Neural crest cell (in vitro differentiated cells): ENCODE data around the gene HGS. TPM values are rescaled to one million over a fixed set of nuclear protein-coding genes. Genes with fewer than 3 reads are reported as not detected.

Experiments
- DNase-seq: peaks from one replicate; pipeline ENCODE4 v3.0.0; 2021; ENCODE audit warnings: low read depth, mixed read lengths, low spot score
- H3K27ac Mint-ChIP-seq: one replicate; pipeline ENCODE4 v1.8.0; 2021; ENCODE audit warnings: mild to moderate bottlenecking, mixed read lengths; ENCODE audit not compliant: unreplicated experiment
- H3K27me3 Mint-ChIP-seq: 2 replicates; pipeline ENCODE4 v1.8.0; 2021; ENCODE audit warnings: low read depth, mild to moderate bottlenecking, mixed read lengths
- H3K36me3 Mint-ChIP-seq: 2 replicates; pipeline ENCODE4 v1.8.0; 2021; ENCODE audit warnings: low read depth, mild to moderate bottlenecking, mixed read lengths
- H3K4me1 Mint-ChIP-seq: 2 replicates; pipeline ENCODE4 v1.8.0; 2021; ENCODE audit warnings: mixed read lengths
- H3K4me3 Mint-ChIP-seq: one replicate; pipeline ENCODE4 v1.8.0; 2021; ENCODE audit warnings: mild to moderate bottlenecking, mixed read lengths
- H3K9me3 Mint-ChIP-seq: 2 replicates; pipeline ENCODE4 v1.8.0; 2021; ENCODE audit warnings: mixed read lengths
- long read RNA-seq: library from polyadenylated mRNA; unstranded; transcript quantifications from one replicate; pipeline ENCODE4 v2.0.0, GENCODE V29; 2020
- total RNA-seq: library from RNA; stranded (reverse); gene quantifications from 2 replicates; pipeline ENCODE4 v1.2.1, GENCODE V29; 2021
- TF ChIP-seq, protein P1 (sequence below): fragments of 200-600 bp; sonication (generic); conservative IDR thresholded peaks from 2 replicates; pipeline ENCODE4 v1.5.0; 2021; ENCODE audit warnings: antibody characterized with exemption, mild to moderate bottlenecking

Gene HGS, protein sequence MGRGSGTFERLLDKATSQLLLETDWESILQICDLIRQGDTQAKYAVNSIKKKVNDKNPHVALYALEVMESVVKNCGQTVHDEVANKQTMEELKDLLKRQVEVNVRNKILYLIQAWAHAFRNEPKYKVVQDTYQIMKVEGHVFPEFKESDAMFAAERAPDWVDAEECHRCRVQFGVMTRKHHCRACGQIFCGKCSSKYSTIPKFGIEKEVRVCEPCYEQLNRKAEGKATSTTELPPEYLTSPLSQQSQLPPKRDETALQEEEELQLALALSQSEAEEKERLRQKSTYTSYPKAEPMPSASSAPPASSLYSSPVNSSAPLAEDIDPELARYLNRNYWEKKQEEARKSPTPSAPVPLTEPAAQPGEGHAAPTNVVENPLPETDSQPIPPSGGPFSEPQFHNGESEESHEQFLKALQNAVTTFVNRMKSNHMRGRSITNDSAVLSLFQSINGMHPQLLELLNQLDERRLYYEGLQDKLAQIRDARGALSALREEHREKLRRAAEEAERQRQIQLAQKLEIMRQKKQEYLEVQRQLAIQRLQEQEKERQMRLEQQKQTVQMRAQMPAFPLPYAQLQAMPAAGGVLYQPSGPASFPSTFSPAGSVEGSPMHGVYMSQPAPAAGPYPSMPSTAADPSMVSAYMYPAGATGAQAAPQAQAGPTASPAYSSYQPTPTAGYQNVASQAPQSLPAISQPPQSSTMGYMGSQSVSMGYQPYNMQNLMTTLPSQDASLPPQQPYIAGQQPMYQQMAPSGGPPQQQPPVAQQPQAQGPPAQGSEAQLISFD
- 103 and 108 TPM in 2 replicates for total RNA-seq
- long read RNA-seq, partial matches to known transcripts: 0 of 2 reads
- long read RNA-seq, other reads (novel, unspliced or antisense): 1 of 2 reads

DNA sequence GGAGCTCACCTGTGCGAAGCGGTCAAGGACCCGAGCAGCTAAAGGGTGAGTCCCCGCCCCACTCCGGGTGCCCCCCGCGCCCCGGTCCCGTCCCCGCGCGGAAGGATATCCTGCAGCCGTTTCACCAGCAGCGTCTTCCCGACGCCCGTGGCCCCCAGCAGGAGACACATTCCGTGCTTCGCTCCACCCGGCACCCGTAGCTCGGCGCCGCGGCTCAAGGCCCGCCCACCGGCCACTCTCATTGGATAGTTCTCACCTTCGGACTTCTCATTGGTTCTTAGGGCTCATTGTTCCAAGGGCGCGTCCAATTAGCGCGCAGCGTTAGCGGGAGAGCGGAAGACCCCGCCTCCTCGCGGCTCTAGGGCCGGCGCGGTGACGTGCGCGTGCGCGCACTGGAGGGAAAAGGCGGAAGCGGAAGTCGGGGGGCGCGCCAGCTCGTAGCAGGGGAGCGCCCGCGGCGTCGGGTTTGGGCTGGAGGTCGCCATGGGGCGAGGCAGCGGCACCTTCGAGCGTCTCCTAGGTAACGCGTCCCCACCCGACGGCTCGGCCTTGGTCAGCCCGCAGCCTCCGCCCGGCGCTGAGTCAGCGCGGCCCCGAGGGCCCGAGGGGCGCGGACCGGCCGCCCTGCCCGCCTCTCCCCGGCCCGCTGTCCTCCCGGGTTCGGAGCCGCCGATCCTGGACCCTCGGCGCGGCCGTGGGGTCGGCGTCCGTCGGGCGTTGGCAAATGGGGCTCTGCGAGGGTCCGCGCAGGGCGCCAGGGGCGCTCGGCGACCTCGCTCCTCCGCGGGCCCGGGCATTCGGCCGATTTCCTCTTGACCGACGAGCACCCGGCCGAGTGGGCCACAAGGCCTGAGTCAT, at the start of gene HGS, which contains the start of gene ARL16:
TSS of gene HGS (plus strand) at position 428 of the 858 bp plus-strand sequence. CDS start at position 484, 56 bp downstream.
TSS of gene ARL16 (minus strand) at position 214 of the 858 bp plus-strand sequence. CDS start at position 170, 44 bp downstream.
- no peaks in the 10 kb centered on the region for H3K9me3 Mint-ChIP-seq
- peaks cover 2% of the 10 kb centered on the region for H3K36me3 Mint-ChIP-seq
- peak; percentile 98 for DNase-seq
- peaks cover 24% of the 10 kb centered on the region for H3K4me1 Mint-ChIP-seq
- H3K27ac Mint-ChIP-seq: peak within 1 kb of the TSS; percentile 86
- no peaks in the 10 kb centered on the region for H3K27me3 Mint-ChIP-seq
- TF ChIP-seq, protein P1, sequence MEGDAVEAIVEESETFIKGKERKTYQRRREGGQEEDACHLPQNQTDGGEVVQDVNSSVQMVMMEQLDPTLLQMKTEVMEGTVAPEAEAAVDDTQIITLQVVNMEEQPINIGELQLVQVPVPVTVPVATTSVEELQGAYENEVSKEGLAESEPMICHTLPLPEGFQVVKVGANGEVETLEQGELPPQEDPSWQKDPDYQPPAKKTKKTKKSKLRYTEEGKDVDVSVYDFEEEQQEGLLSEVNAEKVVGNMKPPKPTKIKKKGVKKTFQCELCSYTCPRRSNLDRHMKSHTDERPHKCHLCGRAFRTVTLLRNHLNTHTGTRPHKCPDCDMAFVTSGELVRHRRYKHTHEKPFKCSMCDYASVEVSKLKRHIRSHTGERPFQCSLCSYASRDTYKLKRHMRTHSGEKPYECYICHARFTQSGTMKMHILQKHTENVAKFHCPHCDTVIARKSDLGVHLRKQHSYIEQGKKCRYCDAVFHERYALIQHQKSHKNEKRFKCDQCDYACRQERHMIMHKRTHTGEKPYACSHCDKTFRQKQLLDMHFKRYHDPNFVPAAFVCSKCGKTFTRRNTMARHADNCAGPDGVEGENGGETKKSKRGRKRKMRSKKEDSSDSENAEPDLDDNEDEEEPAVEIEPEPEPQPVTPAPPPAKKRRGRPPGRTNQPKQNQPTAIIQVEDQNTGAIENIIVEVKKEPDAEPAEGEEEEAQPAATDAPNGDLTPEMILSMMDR: no peak
- H3K4me3 Mint-ChIP-seq: peak within 1 kb of the TSS; percentile 94

DNA sequence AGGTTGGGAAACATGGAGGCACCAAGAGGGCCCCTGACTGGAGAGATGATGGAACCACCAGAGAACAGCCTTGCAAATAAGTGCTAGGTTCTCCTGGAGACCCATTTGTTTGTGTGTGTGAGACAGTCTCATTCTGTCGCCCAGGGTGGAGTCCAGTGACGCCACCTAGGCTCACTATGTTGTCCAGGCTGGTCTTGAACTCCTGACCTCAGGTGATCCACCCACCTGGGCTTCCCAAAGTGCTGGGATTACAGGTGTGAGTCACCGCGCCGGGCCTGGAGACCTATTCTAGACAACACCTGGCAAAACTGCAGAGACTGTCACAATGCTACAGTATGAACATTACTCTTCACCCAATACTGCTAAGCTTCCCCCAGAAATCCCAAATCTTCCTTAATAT, 48.4 kb upstream of the HGS start:
- peak overlapping the region; percentile 96 for H3K4me3 Mint-ChIP-seq
- DNase-seq: no peak

DNA sequence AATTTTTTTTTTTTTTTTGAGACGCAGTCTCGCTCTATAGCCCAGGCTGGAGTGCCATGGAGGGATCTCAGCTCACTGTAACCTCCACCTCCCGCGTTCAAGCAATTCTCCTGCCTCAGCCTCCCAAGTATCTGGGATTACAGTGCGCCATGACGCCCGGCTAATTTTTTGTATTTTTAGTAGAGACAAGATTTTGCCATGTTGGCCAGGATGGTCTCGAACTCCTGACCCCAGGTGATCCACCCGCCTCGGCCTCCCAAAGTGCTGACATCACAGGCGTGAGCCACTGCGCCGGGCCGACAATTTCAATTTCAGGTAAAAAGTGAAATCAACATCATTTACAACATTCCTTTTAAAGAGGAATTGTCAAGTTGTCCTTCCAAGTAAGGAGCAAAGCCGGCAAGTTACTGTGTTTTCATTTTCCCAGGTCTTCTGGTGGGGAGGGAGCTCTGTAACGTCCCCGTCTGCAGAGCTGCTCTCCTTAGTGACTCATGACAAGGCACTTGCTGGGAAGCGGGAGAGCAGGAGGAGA, 47.8 kb upstream of the HGS start:
- H3K9me3 Mint-ChIP-seq: no peaks in the 10 kb centered on the region
- no peaks in the 10 kb centered on the region for H3K27me3 Mint-ChIP-seq
- H3K36me3 Mint-ChIP-seq: no peaks in the 10 kb centered on the region

More for the DNA sequence above, 48.4 kb upstream of the HGS start:
- H3K27me3 Mint-ChIP-seq: no peaks in the 10 kb centered on the region
- no peak overlapping the region for H3K27ac Mint-ChIP-seq
- no peaks in the 10 kb centered on the region for H3K36me3 Mint-ChIP-seq
- no peaks in the 10 kb centered on the region for H3K9me3 Mint-ChIP-seq
- H3K4me1 Mint-ChIP-seq: peaks cover 14% of the 10 kb centered on the region
- TF ChIP-seq, protein P1: no peak

DNA sequence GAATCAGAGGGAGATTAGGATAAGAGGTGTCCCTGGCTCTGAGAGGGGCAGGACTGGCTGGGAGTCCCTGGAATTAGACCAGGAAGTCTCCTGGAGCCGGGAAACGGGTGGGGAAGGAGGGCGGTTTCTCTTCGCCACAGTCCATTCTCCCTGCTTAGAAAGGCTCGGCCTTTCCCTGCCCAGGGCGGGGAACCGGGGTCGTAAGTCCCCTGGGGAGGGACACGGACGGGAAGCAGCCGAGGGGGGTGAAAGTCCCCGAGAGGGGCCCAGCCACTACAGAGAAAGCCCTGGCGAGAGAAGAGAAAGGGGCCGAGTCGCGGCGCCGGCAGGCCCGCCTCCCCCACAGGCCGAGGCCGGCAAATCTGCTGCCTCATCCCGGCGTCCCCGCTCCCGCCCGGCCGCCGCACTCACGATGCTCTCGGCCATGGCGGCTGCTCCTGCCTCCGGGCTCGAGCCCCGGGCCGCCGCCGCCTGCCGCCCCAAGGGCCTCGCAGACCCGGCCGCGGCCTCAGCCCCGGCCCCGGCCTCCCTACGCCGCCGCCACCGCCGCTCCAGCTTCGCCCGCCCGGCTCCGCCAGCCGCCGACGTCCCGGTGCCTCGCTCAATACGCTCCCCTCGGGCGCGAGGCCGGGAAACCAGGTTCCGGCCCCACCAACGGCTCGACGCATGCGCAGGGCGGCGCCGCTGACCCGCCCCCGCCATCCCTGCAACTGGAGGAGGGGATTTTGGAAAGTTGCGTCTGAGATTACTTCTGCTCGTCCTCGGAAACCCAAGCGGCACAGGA, 47.1 kb upstream of the HGS start, which contains the start of the genes NPLOC4 and TSPAN10:
TSS of gene NPLOC4 (minus strand) at position 608 of the 784 bp plus-strand sequence. CDS start at position 426, 182 bp downstream.
TSS of gene TSPAN10 (plus strand) at position 692 of the 784 bp plus-strand sequence. CDS start 5,217 bp downstream, outside the sequence.
- no peaks in the 10 kb centered on the region for H3K36me3 Mint-ChIP-seq
- no peaks in the 10 kb centered on the region for H3K9me3 Mint-ChIP-seq
- H3K27ac Mint-ChIP-seq: peak within 1 kb of the TSS; percentile 96
- TF ChIP-seq, protein P1: no peak
- peak within 1 kb of the TSS; percentile 96 for H3K4me3 Mint-ChIP-seq
- no peaks in the 10 kb centered on the region for H3K27me3 Mint-ChIP-seq
- DNase-seq: peak; percentile 88
- peaks cover 14% of the 10 kb centered on the region for H3K4me1 Mint-ChIP-seq

More for the DNA sequence above, 47.8 kb upstream of the HGS start:
- TF ChIP-seq, protein P1: no peak
- Mint-ChIP-seq H3K4me1 (peaks cover 14% of the 10 kb centered on the region), H3K27ac (peak overlapping the region; percentile 96), H3K4me3 (peak overlapping the region; percentile 96)
- DNase-seq: no peak
